Thoracic aorta (tissue), 2 donors: ENCODE data around the gene MAPK8. TPM values are rescaled to one million over a fixed set of nuclear protein-coding genes. Genes with fewer than 3 reads are reported as not detected.

Experiments used
- ATAC-seq: fragments of 150-250 bp; one replicate; pipeline ENCODE4 v1.8.0; 2017; ENCODE audit warnings: low read depth; ENCODE audit not compliant: insufficient number of reproducible peaks, low FRiP score
- DNase-seq: peaks from one replicate; pipeline ENCODE4 v3.0.0-alpha.2; 2020; ENCODE audit warnings: low spot score
- H3K27ac ChIP-seq, 2 donors: fragments of 200-600 bp; sonication (generic); 1 replicate in 1 of 2; 2 replicates in 1 of 2; pipeline ENCODE4 v1.5.1; 2016; ENCODE audit warnings: mild to moderate bottlenecking in 2 of 2, moderate library complexity in 2 of 2
- H3K27me3 ChIP-seq: fragments of 200-600 bp; sonication (generic); replicated peaks from 2 replicates; pipeline ENCODE4 v1.6.0; 2016; ENCODE audit warnings: mild to moderate bottlenecking; ENCODE audit not compliant: insufficient read depth
- H3K36me3 ChIP-seq: fragments of 200-600 bp; sonication (generic); one replicate; pipeline ENCODE4 v1.5.1; 2016
- H3K4me1 ChIP-seq, 2 donors: fragments of 200-600 bp; sonication (generic); 1 replicate in 1 of 2; 2 replicates in 1 of 2; pipeline versions ENCODE4 v1.5.1 to v1.6.0; 2016; ENCODE audit warnings: low read depth in 2 of 2, mild to moderate bottlenecking in 1 of 2; ENCODE audit not compliant: control insufficient read depth in 1 of 2
- H3K4me3 ChIP-seq: fragments of 200-600 bp; sonication (generic); 2 replicates; pipeline ENCODE4 v1.5.1; 2016; ENCODE audit warnings: mild to moderate bottlenecking
- H3K9me3 ChIP-seq: fragments of 200-600 bp; sonication (generic); 2 replicates; pipeline ENCODE4 v1.5.1; 2016
- CTCF ChIP-seq: fragments of 200-600 bp; sonication (generic); IDR thresholded peaks from one replicate; pipeline ENCODE4 v1.5.1; 2019; ENCODE audit warnings: antibody characterized with exemption
- total RNA-seq, 2 donors: library from RNA; depleted of rRNA; stranded (reverse); fragments of >200 nt; gene quantifications; one replicate each; pipeline versions ENCODE4 v1.1.0 to v1.2.3, GENCODE V29; 2016

The MAPK8 gene
- total RNA-seq, 2 donors from 2014 or later = 19.5 to 57.4 TPM

- TF ChIP-seq CTCF = no peak
- Histone ChIP-seq H3K27me3 (no peaks in the 10 kb centered on the region), H3K36me3 (no peaks in the 10 kb centered on the region), H3K9me3 (no peaks in the 10 kb centered on the region), H3K4me3 (no peak overlapping the region), H3K4me1 (no peaks in the 10 kb centered on the region), H3K27ac (no peak overlapping the region)
- ATAC-seq (no peak), DNase-seq (no peak)
Observed at GRCh38 chr10:48292616-48293015, 13.9 kb upstream of the MAPK8 start.

GRCh38 chr10:48294431-48294830 lies 12.0 kb upstream of the MAPK8 start:
- Histone ChIP-seq H3K4me1 (no peaks in the 10 kb centered on the region), H3K27ac (no peak overlapping the region), H3K27me3 (no peaks in the 10 kb centered on the region), H3K4me3 (no peak overlapping the region), H3K9me3 (no peaks in the 10 kb centered on the region), H3K36me3 (no peaks in the 10 kb centered on the region)
- DNase-seq (no peak), ATAC-seq (no peak)
- no peak for TF ChIP-seq CTCF

- H3K36me3 ChIP-seq = no peaks in the 10 kb centered on the region
- no peak for DNase-seq
- H3K9me3 ChIP-seq = no peaks in the 10 kb centered on the region
- no peaks in the 10 kb centered on the region for H3K4me1 ChIP-seq
- ATAC-seq = no peak
- TF ChIP-seq CTCF = no peak
- H3K4me3 ChIP-seq = no peak overlapping the region
- H3K27me3 ChIP-seq = no peaks in the 10 kb centered on the region
- no peak overlapping the region for H3K27ac ChIP-seq
Observed at GRCh38 chr10:48296576-48297098, 9.8 kb upstream of the MAPK8 start.

GRCh38 chr10:48299066-48299465 lies 7.4 kb upstream of the MAPK8 start:
- Histone ChIP-seq H3K36me3 (no peaks in the 10 kb centered on the region), H3K4me1 (no peaks in the 10 kb centered on the region), H3K4me3 (no peak overlapping the region), H3K27me3 (no peaks in the 10 kb centered on the region), H3K9me3 (no peaks in the 10 kb centered on the region), H3K27ac (no peak overlapping the region)
- DNase-seq (no peak), ATAC-seq (no peak)
- no peak for TF ChIP-seq CTCF

- H3K27me3 ChIP-seq = no peaks in the 10 kb centered on the region
- H3K4me1 ChIP-seq = no peaks in the 10 kb centered on the region
- H3K4me3 ChIP-seq = no peak overlapping the region
- no peak for TF ChIP-seq CTCF
- no peaks in the 10 kb centered on the region for H3K36me3 ChIP-seq
- H3K27ac ChIP-seq = no peak overlapping the region
- ATAC-seq (no peak), DNase-seq (no peak)
- no peaks in the 10 kb centered on the region for H3K9me3 ChIP-seq
Observed at GRCh38 chr10:48299692-48300091, 6.8 kb upstream of the MAPK8 start.
